GM21619 (cell line): ENCODE measurements around the gene RASSF9.

Experiments used
- ATAC-seq: cut with Tn5 transposase; IDR thresholded peaks from one replicate; pipeline ENCODE4 v1.9.1; 2021; ENCODE audit not compliant: unreplicated experiment

RASSF9 gene

DNA sequence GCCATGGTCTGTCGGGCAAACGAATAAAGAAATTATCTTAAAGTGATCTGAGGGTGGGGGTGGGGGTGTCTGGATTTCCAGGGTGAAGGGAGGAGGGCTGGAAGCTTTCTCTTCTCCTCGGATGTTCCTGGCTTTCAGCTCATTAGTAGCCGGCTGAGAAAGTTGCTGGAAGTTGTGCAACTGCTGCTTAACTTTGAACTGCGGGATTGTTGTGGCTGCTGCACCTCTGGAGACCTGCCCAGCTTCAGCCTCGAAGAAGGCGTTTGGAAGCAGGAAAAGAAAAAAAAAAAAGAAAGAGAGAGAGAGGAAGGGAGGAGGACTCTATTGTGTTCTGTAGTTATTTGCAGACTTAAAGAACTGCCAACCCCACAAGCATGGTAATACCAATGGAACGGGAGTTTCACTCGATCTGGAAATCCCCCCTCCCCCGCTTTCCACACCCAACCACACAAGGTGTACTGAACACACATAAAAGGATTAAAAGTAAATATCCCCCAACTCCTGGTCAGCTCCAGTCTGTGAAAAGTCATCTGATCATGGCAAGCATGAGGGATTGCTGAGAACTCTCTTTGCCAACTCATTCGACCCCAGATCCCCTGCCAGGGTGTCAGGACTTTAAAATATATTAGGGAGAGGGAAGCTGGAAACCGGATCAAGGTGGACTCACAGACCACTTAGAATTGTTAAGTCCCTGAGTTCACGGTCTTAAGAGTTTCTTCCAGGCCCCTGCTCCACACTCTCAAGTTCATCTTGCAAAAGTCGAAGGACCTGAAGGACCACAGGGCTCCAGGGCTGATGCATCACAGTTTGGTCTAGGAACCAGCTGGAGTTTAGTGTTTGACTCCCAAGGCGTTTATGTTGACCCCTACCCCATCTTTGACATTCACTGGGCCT lies at the start of gene RASSF9:
Gene RASSF9 (minus strand): TSS at position 213 of the 894 bp plus-strand sequence. CDS start 208 bp downstream, at position 5.
- no peak for ATAC-seq

DNA sequence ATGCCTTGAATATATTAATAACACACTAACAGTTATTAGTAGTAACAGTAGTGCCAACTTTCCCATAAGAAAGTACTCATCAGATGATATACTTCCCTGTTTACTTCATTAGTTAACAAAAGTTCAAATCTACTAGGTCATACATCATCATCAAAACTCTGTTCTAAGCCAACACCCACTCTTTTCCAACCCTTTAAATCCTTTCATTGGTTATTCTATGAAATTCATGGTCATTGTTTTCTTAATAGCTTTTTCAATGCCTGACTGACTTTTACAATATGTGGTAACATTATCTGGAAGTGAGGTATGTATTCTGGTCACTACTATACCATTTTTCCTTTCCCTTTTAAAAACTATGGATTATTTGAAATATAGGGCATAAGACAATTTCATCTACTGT lies 47.6 kb upstream of the RASSF9 start:
- ATAC-seq, result no peak

DNA sequence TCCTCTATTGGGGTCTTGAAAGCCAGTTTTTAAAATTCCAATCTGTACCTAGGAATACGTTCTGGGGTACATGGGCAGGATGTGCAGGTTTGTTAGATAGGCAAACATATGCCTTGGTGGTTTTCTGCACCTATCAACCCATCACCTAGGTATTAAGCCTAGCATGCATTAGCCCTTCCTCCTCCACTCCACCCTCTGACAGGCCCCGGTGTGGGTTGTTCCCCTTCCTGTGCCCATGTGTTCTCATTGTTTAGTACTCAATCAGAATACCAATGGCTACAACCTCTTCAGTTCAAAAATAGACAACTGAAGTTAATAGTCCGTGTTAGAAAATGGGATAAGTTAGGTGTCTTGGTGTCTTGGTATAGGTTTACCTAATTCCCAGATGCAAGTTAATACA lies 41.2 kb upstream of the RASSF9 start:
- no peak for ATAC-seq

DNA sequence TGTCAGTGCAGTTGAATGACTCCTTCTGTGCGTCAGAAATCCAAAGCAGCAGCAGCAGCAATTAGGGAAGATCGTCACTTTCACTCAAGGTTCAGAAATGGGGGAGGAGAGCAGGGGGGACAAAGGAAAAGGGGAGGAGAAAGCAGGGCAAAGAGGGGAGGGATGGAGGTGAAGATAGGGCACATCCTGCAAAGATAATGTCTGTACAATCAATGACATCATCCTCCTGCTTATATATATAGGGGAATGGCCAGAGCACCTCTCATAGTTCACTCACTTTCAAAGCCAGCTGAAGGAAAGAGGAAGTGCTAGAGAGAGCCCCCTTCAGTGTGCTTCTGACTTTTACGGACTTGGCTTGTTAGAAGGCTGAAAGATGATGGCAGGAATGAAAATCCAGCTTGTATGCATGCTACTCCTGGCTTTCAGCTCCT lies 37.8 kb upstream of the RASSF9 start, which contains the start of gene NTS:
Gene NTS (plus strand): TSS at position 265 of the 431 bp plus-strand sequence. CDS start 109 bp downstream, at position 374.
- peak; percentile 83 for ATAC-seq

DNA sequence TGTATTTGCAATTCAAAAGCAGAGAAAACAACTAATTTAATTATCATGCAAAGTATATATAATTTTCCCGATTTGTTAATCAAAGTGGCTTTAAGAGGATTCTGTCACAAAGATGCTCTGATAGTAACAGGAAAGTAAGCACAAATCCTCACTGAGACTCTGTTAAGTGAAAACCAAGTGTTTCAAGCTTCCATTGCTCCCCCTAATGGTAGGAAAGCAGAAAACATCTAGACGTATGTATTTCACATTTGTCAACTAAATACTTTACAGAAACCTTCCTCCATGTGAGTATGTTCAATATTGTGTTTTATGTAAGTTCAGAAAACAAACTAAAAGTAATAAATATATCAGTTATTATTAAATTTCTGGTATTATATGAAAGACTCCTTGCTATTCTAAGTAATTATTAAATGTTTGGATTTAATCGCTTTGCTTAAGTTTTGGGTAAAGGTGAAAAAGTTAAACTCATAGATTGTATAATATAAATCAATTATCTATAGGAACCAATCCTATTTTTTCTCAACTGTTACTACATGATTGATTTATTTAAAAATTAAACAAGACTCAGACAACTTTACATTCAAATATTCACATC lies 36.4 kb upstream of the RASSF9 start:
- peak; percentile 75 for ATAC-seq

DNA sequence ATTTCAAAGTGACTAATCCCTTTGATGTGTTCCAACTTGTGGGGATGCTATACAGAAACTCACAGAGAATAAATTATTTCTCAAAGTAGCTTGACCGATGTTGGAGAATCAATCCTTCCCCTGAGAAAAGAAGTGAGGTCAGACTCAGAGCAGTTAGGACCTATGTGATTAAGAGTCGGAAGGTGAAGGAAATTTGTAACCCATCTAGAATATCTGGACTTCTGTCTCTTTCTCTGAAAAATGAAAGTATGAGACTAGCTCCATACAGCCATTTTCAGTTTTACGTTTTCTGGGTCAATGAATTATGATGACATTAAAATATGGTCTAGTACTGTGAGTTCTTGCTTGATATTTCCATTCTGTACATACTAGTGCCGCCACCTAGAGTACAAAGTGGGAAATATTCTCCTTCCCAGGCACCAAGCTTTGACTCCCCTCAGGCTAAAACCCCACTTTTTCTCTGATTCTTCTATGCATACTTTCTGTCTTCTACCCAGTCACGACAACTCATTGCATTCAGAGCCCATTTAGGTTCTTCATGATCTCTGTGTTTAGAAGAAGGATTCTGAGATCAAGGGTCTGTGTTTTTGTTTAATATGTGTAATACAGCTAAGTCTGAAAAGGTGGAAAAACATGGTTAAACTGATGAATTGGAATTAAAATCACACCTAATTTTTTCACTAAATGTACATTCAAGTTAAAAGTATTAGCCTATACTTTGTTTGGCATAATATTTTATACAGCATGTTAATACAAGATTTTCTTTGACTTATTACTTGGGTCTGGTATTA lies 31.0 kb upstream of the RASSF9 start:
- ATAC-seq, result peak; percentile 96

DNA sequence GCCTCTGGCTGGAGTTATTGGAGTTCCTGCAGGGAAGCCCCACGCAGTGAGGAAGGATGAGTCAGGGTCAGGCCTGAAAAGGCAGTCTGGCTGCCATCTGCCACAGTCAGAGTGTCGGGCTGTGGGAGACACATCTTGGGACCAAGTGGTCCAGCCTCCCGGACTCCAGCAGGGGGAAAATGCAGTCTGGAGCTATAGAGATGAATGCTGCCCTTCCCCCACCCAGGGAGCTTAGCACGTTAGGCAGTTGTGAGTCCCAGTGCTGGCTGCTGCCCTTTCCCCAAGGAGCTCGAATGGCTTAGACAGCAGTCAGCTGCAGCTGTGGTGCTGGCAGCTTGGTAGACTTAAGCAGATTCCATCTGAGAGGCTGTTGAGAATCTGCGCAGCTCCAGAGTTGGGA lies 29.7 kb upstream of the RASSF9 start:
- ATAC-seq, result no peak

DNA sequence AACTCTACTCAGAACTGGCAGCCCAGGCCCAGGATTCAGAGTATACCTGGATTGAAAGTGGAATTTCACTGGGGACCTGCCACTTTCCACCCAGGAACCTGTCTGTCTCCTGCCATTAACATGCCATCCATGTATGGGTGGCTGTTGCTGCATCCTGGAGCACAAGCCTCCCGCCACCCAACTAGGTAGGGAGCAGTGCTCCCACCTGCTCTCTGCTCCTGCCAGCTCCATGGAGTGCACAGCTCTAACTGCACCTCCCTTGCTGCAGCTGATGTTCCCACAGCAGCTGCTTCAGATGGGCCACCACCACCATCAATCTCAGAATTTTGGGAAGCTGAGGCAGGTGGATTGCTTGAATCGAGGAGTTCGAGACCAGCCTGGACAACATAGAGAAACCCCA lies 20.8 kb upstream of the RASSF9 start:
- no peak for ATAC-seq

DNA sequence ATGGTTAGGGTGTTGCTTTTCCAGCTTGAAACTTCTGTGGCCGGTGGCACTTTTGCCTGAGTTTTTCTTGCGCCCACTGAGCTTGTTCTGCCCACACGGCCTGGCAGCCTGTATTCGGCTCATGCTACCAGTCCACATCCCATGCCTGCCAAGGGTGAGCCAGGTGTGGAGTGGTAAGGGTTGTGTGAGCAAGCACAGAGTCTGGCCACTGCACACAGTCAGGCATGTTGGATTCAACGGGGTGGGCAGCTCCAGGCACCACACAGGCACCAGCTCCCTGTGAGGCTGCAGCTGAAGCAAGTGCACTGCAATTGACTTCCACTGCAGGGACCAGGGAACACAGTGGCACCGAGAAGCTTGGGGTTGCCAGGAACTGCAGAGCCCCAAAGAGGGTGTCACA lies 19.1 kb upstream of the RASSF9 start:
- no peak for ATAC-seq

DNA sequence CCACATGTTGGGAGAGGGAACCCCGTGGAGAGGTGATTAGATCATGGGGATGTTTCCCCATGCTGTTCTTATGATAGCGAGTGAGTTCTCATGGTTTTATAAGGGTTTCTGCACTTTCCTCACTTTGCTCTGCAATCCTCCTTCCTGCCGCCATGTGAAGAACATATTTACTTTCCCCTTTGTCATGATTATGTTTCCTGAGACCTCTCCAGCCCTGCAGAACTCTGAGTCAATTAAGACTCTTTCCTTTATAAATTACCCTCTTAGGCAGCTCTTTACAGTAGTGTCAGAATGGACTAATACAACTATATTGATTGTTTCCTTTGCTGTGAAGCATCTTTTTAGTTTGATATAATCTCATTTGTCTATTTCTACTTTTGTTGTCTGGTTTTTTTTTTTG lies 13.1 kb upstream of the RASSF9 start:
- no peak for ATAC-seq

DNA sequence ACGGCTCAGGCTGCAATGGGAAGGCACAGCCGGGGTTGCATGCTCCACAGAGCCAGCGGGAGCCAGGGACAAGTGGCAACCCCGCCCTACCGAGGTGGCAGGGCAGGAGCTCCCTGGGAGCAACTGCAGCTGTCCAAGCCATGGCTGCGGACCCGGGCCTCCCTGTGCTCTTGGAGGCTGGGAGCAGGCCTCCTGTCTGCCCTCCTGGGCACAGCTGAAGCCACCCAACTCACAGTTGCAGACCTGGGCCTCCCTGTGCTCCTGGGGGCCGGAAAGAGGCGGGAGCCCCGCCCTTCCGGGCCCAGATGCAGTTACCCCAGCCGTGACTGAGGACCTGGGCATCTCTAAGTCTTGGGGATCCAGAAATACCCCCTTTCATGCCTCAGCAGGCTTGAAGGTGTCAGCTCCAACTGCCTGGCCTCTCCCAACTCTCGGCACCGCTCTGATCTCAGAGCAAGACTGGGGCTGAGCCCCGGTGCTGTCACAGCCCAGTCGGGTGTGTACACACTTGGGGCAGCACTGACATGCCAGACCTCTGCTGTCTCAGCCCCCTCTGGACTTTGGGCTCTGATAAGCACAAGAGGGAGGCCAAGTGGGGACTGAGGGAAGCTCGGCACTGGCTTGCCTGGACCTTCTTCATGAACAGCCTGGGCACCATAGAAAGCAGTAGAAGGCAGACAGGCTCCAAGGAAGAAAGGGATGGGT lies 7.5 kb upstream of the RASSF9 start:
- no peak for ATAC-seq

DNA sequence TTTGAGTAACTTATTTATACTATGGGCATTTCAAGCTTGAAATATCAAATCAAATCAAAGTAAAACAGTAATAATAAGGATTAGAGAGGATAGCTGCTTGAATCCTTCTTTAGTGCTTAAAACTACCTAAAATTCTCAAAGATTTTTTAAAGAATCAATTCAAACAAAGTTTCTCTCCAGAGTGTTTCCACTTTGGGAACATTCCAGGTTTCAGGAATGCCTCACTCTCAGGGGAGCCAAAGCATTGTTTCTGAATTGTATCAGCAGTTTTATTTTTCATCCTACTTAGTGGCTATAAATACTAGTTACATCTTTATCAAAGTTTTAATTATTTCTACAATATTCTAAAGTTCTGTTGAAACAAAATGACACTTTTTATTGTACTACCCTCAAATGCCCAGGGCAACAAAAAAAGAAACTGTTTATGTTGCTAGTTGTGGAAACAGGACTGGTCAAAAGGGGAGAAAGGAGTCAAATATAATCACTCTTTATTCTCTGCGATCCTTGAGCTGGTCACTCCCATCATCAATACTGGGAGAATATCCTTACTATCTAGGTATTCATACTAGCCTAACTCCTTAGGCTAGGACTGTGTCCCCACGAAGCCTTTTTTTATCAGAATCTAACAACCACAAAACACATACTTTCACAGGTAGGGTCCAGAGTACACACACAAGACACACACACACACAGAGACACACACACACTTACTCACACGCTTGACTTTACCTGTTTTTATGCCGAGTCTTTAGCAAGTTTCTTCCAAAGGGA lies 598 bp downstream of the RASSF9 start:
- ATAC-seq, result no peak

DNA sequence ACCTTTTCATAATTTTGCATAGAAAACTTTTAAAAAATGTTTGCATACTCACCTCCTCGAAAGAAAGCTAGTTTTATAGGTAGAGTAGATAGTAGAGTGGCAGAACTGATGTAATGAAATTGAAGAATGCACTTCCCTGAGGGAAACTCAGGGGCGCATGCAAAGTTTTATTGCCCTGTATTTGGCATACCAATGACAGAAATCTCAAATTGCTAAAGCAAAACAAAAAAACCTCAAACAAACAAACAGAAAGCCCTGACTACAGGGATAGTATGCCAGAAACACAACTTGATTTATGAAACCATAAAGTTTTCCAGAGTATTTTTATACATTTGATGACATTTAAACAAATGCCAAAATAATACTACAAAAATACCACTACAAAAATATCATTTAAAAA lies 1.8 kb downstream of the RASSF9 start:
- ATAC-seq, result no peak

DNA sequence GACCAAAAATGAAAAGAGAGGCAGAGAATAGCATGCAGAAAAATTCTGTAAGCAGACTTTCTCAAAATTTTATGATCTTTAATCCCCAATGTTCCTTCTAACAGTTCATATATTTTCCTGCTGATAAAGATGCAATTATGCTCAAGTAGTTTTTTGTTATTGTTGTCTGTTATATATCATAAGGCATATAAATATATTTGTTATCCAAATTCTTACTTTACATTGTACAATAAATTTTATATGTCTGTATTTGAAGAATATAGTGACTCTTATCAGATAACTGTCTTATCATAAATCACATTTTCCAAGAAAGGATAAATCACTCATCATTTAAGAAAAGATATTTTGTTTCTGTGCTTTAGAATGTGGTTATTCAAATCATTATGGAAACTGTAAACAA lies 2.6 kb downstream of the RASSF9 start:
- no peak for ATAC-seq

DNA sequence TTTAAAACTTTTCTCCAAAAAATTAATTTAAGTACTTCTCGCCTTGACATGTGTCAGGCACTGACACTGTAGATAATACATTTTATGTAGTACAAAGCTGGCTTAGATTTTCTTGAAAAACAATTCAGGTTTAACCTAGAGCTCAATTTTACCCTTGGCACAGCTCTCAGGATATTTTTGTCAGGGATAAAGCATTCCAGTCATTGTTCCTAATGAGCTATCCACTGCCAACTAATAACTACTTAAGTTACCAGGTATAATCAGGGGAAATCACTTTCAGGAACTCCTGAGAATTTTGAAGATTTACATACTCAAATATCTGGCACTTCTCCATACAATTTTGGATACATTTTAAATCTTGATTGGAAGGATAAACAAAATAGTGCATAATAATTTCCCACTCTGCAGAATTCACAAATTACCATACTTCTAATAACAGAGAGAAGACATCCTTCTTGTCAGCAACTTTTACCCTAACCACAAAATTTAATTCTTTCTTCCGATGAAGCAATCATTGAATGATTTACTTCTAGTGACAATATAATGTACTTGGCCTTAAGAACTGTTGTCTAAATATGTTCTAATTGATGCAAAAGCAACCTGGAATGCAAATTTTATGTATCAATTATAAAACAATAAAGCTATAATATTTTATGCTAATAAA lies 4.8 kb downstream of the RASSF9 start:
- ATAC-seq, result no peak

DNA sequence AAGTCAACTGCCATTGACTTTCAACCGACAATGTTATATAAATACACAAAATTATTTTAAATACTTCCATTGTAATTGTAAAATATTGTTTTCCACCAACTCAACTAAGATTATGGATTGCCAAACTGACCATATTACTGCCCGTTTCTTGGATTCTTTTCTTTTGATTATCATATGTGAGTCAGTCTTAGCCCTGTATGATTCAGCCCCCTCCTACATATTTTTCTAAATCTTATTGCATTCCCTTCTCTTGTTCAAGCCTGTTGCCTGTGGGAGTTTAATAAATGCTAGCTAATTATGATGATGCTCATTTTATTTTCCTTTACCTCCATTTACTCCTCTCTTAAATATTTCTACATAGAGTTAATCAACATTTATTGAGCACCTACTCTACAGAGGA lies 6.8 kb downstream of the RASSF9 start:
- ATAC-seq, result no peak

DNA sequence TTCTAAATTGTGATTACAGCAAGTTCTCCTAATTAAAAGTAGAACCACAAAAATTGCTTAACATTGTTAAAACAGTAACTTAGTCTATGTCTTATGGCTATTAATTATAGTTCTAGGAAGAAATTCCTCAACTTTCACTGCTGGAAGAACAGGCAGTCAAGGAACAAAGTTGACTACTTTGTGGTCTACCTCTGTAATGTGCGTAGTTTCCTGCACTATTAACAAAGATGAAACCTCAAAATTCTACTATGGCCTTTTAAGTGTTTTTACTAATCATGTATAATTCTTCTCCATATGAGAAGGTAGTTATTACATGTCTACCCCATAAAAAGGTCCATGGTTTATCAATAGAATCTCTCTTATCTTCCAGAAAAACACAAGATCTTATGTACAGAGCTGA lies 7.6 kb downstream of the RASSF9 start:
- ATAC-seq, result no peak

DNA sequence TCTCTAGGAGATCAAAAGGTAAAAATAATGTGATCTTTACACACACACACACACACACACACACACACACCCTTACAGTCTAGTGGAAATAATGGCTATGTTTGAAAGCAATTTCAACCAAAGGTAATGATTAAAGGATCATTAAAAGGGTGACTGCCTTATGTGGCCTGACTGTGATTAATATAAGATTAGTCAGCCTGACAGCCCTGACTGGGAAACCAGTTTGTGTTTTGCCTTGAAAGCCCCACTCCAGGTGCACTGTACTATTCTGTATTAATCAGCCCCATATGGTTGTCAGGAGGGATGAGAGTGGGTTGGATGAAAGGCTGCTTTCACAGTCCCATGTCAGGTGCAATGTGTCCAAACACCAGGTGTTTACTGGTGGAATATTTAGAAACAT lies 10.5 kb downstream of the RASSF9 start:
- ATAC-seq, result no peak

DNA sequence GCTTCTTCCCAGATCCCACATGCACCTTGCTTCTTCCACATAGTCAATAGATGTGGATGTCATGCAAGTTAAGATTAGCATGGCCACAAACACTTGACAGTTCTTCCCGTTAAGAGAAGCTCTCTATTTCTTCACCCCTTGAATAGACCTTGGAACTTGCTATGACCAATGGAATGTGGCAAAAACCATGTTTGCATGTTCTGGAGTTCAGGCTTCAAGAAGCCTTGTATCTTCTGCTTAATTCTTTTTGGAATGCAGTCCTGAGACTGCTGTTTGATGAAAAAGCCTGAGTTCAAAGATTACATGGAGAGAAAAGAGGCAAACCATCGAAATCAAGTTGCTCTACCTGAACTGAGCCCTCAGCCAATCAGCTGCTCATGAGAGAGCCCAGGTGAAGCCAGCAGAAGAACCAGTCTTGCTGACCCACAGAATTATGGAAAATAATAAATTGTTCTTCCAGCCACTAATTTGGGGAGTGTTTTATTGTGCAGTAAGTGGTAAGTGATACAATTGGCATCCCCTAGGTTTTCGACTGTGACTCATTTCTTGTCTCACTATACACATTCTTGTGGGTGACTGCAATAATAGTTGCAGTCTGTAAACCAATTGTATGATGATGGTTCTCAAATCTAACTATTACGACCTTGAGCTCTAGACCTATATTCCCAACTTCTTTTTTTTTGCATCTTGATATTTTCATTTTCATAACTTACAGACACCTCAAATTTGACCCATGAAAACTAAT lies 12.6 kb downstream of the RASSF9 start:
- no peak for ATAC-seq
